Midbrain (tissue), 1 donor: ENCODE data around the gene JOSD1.
A peak's percentile ranks its signal among the peaks of the same experiment; 100 is the strongest.

ENCODE experiments used
- DNase-seq: peaks from one replicate; lab custom pipeline; 2025; lab: John Stamatoyannopoulos, UW

Gene JOSD1

DNA sequence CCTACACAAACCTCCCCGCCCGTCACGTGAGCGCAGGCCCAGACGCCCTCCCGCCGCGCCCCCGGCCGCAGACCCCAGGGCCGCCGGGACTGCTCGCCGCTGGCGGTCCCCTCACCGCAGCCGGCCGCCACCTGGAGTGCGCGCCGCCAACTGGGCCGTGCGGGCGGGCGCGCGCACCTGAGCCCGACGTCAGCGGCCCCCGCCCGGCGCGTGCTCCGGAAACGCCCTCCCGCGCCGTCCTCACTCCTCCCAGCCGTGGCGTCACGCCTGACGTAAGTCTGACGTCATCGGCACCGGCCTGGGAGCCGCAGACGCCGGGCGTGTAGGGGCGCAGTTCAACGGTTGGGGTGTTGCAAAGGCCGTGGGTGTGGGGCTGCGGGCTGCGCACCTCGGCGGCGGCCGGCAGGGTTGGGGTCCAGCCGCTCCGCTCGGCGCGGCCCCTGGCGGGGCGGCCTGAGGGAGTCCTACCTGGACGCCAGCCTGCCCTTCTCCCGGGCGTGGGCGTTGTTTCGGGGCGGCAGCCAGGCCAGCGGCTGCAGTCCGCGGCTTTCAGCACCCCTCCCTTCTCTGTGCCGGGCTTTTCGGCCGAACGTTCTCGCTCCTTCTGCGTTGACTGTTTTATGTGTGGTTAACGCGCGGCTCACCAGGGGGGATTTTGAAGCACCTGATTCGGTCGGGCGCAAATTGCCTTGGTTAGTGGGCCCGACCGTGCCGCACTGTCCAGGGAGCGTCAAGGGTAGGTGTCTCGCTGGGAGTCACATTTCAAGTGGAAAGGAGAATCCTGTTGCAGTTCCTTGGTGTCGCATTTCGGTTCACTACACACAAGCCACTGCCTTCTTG is at the start of gene JOSD1:
TSS of gene JOSD1 (minus strand) at position 155 of the 840 bp plus-strand sequence. CDS start 956 bp downstream, outside the sequence.
- DNase-seq: peak; percentile 95

DNA sequence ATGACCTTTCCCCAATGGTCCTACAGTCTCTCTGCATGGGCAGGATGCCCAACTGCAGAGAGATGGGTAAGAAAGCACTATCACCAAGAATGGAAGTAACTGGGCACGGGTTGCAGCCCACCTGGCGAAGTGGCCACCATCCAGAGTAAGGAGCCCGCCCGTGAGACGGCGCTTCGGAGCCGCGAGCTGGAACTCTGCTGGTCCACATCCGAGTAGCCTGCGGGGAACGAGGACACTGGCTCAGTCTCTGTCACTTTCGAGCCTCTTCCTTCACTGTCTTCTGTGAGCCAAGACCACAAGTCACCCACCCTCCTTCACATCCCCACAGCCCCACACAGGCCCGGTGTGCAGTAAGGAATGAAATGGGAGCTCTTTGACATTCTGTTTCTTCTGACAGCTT is 49.4 kb upstream of the JOSD1 start:
- no peak for DNase-seq

DNA sequence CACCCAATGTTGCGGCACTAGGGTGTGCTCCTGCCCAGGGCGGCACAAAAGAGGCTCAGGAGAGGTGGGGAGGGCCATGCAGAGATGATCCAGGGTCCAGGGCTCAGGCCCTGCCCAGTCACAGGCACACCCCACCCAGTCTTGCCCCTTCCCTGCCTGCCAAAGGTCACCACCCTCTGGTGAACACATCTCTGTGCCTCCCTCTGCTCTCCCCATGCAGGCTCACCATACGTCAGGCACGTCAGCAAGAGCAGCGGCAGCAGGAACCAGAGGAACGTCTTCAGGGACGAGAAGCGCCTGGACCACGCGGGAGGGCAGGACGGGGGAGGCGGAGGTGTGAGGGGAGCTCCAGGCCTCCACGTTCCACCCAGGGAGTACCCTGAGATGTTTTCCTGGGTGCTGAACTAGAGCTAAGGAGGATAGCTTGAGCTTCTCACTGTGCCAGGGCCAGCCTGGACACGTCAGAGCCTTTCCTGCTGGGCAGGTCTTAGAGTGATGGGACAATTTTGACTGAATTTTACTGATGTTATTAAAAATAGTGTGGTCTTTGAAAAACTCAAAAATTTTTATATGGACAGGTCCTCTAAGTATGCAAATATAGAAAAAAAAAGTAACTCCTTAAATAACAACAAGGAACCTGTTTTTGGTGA is 47.9 kb upstream of the JOSD1 start:
- DNase-seq: no peak

DNA sequence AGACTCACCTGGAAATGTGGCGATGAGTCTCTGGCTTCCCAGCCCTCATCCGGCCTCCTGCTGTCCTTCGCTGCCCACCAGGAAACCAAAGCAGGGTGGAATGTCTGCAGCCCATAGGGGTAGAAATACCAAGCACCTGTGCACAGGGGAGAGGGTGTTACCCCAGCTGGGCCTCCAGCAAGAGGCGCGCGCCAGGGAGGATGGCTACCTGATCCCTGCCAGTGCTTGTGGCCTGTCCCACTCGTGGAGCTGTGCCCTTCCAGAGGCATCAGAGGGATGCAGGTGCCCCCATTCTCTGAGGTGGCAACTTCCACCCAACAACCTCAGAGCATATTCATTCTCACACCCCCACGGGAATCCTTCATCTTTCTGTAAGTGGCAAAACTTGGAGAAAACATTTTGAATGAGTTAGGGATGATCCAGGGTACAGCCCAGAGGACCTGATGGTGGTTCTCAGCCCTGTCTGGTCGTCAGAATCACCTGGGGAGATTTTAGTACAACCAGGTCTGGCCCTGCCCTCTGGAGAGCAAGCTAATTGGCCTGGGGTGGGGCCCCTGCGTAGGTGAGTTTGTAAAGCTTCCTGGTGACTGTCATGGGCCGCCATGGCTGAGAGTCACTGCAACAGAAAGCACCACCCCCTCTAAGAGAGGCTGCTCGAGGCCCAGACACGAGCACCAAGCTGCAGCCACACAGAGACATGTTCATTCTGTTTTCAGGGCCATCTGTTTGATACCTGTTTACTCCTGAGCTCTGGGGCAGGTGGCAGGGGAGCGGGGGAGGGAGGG is 45.1 kb upstream of the JOSD1 start:
- no peak for DNase-seq

DNA sequence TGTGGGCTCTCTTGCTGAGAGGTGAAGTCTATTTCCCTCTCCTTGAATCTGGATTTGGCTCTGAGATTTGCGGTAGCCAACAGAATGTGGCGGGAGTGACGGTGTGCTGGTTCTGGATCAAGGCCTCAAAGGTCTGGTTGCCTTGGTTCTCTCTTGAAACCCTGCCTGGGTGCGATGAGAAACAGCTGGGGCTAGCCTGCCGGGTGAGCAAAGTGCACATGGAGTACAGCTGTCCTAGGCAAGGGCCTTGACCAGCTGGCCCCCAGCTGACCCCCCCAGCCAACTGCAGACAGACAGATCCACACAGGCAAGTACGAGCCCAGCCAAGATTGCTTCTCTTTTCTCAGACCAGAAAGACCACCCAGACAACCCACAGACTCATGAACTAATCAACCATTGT is 44.2 kb upstream of the JOSD1 start:
- no peak for DNase-seq

DNA sequence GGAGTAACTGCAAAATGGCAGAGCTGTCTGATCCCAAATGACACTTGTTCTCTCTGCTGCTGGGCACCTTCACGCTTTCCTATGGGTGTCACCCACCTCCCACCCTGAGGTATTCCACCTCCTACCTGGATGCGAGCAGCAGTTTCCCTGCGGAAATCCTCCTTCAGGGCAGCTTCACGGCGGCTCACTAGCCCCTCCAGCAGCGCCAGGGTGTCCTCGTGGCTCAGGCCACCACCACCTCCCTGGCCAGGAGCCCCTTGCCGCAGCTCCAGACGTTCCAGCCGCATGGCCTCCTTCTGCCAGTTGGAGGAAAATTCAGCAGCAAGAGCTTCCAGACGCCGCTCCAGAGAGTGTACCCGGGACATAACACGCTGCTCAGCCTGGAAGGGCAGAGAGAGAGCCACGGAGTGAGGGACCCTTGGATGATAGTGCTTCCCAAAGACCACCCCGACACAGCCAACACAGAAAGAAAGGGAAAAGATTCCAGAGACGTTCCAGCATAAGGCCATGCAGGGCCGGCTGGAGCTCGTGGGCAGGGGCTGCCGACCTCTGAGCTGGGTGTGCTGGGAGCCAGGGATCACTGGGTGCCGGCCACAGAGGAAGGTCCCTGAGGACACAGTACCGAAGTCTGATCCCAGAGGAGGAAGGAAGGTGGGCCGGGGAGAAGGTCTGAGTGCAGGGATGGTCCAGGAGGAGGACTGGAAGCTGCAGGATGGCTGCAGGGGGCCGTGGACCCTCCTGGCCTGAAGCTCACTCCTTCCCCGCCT is 41.6 kb upstream of the JOSD1 start:
- no peak for DNase-seq

DNA sequence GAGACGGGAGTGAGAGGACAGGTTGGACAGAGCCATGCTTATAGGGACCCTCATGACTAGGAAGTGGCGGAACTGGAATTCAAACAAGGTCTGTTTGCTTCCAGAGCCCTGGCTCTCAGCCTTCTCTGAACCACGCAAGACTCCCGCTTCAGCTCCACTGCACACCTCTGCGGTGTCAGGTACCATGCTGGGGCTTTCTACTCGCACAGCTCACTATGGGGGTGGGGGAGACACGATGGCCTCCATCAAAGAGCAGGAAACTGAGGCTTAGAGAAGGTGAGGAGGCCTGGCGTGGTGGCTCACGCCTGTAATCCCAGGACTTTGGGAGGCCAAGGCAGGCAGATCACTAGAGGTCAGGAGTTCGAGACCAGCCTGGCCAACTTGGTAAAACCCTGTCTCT is 40.8 kb upstream of the JOSD1 start:
- no peak for DNase-seq

DNA sequence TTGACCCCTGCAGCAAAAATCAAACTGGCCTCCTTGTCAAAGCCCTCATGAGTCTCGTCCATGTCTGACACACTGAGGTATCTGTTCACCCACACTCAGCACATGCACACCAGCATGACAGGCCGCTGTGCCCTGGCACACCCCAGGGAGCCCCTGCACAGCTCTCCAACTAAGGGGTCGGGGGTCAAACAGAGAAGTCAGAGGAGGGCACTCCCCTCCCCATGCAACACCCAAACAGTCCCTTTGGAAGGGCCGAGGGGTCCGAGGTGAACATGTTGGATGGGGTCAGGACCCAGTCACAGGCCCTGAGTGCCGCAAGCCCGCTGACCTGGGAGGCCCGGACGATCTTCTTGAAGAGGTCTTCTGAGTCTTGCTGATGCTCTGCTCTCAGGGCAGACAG is 40.4 kb upstream of the JOSD1 start:
- no peak for DNase-seq

DNA sequence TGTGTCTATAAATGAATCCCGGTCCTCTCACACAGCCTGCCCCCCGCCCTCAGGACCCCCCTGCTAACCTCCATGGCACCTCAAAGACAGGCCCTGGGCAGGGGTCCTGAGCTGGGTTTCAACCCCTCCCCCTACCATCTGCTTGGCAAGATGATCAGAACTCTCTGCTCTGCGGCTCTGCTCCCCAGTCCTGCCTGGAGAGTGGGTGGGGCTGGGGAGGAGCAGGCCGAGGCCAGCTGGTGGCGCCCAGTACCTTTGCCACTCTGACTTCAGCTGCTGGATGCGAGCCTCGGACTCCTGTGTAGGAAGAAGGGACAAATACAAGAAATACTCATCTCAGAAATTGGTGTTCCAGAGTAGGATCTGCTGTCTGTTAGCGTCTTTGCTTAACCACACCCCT is 40.0 kb upstream of the JOSD1 start:
- no peak for DNase-seq

DNA sequence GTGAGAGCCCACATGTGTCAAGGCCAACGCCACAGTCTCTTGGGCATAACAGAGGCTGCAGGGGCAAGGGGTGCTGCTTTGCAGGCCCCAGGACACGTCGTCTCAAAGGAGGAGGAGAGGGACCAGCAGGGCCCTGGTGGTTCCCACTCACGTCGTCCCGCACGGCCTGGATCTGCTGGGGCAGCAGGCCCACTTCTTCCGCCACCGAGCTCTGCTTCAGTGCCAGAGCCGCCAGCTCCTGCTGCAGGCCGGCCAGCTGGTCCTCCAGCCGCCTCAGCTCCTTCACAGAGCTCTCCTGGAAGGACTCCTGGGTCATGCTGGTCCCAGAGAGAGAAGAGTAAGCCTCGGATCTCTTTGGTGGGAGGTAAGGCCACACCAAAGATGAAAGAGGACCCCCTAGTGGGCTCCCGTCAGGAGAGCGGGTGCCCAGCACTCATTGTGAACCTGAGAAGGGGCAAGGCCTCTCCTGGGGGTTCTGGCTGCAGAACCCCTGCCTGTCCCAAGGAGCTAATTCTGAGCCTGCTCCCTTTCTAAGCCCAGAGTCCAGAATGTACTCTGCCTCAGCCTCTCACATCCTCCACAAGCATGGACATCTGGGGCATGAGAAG is 39.5 kb upstream of the JOSD1 start:
- DNase-seq: peak; percentile 36

DNA sequence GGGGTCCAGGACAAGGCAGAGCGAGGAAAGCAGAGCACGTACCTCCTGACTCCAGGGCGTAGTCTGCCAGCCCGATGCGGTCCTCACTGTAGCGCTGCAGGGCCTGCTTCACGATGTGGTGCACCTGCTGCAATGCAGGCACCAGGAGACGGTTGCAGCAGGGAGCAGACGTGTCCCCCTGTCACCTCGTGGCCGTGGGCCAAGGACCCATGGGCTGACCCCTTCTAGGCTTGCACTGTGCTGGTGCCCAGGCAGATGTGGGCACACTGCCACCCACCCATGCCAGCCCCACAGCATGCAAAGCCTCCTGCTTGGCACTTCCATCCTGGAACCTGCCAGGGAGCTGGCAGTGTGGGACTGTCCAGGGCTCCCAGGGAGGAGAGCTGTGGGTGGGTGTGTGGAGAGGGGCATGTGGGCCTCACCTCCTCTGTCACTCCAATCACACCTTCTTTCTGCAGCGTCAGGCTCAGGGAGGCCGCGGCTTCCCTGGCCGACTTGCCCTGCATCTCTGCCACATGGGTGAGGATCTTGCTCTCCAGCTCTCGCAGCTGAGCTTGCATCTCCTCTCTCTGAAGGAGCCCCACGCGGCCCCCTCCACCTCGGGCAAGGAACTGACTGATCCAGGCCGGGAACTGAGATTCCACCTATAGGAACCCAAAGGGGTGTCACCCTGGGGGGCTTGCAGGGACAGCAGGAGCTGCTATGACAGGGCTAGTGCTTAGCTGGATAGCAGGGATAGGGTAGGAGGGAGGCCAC is 38.7 kb upstream of the JOSD1 start:
- DNase-seq: no peak

DNA sequence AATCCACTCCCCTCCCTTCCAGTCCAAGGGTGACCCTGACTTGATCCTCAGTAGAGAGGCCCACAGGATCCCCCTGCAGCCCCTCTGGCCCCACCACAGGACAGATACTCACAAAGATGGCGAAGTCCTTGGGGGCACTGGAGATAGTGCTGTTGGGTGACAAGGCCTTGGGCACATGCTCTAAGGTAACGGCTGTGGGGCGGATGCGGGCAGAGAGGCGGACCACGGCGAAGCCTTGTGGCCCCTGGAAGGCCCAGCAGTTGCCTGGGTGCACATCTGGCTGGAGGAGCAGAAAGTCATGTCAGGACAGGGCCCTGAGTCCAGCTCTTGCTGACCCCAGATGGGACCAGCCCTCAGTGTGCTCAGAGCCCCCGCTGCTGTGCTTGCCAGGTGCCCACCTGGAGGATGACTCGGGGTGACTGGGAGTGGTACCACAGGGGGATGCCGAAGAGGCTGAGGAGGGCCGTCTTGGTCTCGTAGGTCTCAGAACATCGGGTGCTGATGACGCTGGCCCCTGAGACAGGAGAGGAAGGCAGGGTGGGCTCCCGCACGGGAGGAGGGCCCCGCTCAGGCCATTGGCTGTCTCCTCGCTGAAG is 37.8 kb upstream of the JOSD1 start:
- DNase-seq: no peak

DNA sequence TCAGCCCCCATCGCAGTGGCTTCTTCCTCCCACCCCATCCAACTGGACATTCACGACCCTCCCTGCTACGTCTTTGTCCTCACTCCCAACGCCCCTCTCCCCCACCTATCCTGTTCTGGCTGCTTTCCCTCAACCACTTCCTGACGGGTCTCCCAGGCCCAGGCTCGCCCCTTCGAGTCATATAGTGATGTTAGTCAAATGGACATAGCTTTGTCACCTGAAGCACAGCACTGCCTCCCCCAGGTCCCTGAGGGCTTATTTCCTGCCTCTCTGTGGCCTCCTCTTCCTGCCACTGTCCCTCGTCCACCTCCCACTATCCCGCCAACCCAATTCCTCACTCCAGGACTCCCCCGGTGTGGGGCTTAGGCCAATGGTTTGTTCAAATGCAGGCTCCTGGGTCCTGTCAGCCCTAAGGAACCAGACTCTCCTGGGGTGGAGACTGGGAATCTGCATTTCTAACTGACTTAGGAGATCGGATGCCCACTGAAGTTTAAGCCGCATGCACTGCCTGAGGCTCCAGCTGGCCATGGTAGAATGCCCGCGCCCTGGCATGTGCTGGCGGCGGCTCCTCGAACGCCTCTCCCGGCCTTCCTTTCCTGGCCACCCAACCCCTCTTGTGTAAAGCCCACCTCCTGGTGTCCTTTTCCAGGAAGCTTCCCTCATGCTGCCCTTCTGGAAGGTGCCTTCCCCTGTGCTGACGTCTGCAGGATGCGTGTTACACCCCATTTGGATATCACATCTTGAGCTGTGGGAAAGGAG is 36.7 kb upstream of the JOSD1 start:
- no peak for DNase-seq

DNA sequence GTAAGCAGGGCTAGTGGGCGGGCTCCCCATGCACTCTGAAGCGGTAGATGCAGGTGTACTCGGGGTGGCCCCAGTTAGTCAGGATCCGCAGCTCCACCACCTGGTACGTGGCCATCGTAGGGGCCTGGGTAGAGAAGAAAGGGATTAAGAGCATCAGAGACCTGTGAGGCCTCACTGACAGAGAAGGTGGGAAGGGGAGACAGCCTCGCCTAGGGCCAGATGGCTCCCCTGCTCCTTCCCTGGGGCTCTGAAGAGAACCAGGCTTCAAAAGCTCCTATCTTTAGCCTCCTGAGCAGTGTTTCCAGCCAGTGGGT is 35.5 kb upstream of the JOSD1 start:
- no peak for DNase-seq

DNA sequence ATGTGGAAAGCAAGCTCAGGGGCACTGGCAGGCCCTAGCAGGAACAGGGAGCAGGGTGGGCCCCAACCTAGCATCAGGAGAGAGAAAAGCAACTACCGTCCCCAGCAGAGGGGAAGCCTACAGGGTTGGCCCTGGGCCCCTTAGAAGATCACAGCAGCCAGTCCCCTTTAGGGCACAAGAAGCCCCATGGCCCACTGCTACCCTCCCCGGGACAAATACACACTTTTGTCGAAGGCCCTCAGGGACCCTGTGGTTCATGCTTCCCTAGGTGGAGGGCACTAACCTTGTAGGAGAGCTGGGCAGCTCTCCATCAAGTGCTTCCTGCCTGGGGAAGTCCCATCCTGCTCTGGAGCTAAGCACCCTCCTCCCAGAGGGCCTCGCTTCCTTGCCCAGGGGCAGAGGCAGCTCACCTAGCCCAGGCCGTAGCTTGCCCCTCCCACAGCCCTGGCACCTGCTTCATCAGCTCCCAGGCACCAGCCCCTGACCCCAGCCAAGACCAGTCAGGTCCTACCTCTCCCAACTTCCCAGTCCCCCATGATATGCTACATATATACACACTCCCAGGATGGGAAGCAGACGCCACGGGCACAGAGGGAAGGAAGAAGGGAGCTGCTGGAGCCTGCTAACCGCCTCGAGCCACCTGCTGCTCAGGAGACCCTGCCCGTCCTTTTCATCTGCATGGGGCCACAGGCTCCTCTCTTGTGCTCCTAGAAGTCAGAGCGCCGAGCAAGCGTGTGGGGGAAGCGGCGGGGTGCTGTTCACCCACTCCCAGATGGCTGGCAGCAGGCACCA is 34.9 kb upstream of the JOSD1 start:
- DNase-seq: no peak

DNA sequence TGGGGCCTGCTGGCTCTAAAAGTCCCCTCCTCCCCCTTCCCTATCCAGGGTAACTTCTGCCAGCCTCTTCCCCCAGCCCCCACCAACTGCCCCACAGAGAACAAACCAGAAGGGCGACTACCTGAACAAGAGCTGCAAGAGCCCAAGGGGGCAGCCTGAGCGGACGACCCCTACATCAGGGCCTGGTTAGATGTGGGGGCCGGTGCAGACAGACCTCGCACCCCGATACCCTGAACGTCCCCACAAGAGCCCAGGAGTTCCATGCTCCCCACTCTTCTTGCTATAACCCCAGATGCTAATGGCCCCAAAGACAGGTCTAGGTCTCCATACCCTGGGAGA is 34.4 kb upstream of the JOSD1 start:
- DNase-seq: no peak

DNA sequence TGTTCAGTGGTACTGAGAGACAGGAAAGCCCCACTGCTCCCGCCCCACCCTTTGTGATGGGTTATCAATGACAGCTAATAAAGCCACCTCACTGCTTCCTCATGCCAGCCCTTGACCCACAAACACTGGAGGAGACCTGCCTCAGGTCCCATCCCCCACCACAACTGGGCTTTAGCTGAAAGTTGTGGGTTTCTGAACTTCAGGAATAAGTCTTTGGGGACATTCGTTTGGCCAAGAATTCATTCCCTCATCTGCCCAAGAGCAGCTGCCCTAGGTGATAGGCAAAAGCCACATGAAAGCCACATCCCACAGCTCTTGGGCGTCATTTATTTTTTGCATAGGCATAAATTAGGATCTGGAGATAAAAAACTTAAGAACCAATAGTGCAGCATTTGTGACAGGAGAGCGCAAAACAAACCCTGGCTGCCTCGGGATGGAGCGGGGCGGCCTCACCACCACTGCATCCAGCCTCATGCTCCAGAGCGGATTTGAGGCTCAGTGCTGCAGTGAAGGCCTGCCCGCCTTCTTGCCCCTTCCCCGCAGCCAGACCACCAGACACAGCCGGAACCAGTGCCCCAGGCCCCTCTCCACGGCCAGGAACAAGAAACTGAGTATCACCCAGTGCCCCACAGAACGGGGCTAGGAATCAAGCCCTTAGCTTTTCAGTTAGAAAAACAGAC is 33.8 kb upstream of the JOSD1 start:
- no peak for DNase-seq

DNA sequence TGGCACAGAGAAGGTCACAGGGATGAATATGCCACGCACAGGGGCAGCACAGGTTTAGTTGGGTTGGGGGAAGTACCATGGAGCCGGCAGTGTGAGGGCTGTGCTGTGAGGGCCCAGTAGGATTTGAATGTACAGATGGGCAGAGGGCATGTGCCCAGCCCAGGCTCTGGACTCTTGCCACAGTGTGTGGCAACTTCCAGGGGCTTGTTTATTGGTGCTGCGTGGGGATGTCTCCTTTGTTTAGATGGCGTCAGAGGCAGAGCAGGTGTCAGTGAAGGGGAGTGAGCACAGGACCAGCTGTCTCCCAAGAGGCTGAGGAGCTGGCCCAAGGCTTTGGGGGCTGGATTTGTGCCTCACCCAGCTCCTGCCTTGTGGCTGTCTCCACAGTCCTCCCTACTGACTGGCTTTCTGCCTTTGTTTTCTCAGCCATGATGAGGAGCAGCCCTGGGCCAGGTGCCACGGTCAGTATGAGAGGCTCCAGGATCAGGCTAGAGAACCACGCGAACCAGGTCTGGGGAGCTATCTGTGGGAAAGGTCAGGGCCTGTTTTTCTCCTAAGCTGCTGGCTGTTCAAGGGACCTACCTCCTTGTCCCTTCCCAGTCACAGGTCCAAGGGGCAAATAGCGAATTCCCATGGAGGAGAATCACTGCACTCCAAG is 33.1 kb upstream of the JOSD1 start:
- DNase-seq: peak; percentile 94
